ENCODE results near the gene HS1BP3.
A peak's percentile ranks its signal among the peaks of the same experiment; 100 is the strongest.

HS1BP3 gene

DNA sequence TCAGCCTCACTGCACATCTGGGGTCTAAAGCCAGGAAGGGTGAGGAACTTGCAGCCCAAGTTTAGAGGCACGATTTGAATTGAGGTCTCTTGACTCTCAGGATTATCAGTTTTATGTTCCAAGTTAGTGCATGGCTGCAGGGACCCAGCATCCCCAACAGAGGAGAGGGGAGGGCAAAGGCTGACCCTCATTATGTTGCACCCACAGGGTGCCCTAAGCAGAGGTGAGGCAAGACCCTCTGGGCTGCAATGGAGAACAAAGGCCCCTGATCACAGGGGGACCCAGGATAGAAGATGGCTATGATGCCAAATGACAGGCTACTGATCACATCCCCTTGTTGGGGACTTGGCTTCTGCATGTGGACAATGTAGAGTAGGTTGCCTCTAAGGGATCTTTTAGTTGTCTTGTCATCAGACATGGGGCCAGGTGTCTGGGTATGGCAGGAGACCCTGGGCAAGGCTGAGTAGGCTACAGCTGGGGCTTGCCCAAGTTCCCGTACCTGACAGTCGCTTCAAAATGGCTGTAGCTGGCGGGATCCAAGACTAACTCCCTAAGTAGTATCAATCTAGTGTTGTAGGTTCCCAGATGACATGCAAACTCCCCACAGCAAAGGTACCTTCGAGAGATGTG lies 11.5 kb upstream of the HS1BP3 start:
- DNase-seq = no peak

GRCh38 chr2:20661421-20662307 lies 10.8 kb upstream of the HS1BP3 start:
- DNase-seq = peak; percentile 76

DNA sequence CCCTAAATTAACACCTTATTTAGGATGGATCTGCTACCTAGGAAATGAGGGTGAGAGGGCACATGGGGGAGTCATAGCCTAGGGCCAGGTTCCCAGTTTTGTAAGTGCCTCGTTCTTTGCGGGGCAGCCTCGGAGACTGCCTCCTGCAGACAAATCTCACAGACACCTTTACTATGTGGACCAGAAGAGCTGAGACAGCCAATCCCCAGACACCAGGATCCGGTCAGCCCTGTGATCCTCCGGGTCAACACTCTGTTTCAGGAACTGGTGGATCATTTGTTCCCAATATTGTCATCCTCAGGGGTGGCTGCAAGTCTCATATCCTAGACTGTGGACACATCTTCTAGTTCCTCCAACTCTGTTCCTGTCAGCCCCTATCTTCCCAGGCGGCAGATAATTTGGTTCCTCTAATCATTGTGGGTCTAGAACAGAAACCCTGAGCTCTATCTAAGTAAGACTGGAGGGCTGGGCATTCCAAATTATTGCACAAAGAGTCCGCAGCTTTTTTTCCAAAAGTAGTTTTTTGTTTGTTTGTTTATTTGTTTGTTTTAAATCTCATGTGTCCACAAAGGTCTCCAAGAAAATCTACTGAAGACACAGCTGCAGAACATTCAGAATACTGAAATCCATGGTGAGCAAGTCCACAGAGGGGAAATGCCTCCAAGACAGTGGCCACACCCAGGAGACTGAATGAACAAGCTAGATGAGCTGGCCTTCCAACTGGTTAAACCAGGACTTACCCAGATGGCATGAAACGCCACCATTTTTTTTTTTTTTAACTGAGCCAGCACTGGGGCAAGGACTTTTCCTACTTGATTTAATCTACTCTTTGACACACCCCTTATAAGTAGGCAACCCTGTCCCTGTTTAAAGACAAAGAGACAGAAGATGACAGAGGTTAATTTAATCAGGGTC lies 9.9 kb upstream of the HS1BP3 start:
- peak; percentile 41 for DNase-seq

DNA sequence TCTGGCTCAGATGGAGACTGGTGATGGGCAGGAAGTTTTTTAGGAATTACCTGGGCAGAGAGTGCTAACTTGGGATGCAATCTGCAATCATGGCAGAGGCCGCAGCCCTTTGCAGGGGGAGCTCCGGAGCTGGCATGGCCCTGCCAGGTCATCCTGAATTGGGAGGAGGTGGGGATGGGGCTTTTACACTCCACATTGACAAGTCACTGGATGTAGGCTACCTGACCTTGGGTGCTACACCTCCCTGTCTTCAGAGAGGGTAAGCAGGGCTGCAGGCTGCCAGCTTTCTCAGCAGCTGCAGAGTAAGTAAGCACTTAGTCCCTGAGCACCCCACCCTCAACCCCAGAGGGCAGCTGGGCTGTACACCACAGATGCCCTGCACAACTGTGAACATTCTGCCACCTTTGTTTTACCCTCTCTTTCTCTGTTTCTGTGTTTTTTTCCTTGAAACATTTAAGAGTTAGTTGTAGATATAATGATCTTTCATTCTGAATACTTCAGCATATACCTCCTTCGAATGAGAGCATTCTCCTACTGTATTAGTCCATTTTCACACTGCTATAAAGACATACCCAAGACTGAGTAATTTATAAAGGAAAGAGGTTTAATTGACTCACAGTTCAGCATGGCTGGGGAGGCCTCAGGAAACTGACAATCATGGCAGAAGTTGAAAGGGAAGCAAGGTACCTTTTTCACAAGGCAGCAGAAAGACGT lies 6.8 kb upstream of the HS1BP3 start:
- DNase-seq = no peak

- no peak for DNase-seq
These were observed 5.7 kb upstream of the HS1BP3 start for GRCh38 chr2:20656561-20656960.

GRCh38 chr2:20654535-20654813 lies 3.6 kb upstream of the HS1BP3 start:
- DNase-seq = no peak

GRCh38 chr2:20653695-20654534 lies 3.0 kb upstream of the HS1BP3 start:
- no peak for DNase-seq

- DNase-seq = no peak
These were observed 2.0 kb upstream of the HS1BP3 start for GRCh38 chr2:20652673-20653575.

DNA sequence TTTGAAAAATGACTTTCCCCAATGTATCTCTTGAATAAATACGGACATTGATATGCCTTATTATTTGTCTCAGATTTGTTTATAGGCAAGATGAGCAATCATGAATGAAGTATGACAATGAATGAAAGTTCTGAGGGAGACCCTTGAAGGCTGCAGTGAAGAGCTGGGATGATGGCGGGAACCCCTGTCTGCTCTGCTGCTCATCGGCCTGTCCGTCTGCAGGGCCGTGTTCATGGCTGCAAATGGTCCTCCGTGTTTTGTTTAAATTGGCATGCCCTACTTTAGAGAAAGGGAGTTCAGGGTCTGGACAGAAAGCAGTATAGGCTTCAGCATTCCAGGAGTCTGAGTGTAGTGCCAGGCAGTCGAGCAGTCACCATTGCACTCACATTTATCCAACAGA lies 1.2 kb upstream of the HS1BP3 start:
- no peak for DNase-seq

- DNase-seq = no peak
These were observed 817 bp upstream of the HS1BP3 start for GRCh38 chr2:20651731-20652099.

- peak; percentile 60 for DNase-seq
These were observed 463 bp downstream of the HS1BP3 start for GRCh38 chr2:20650393-20650876.

GRCh38 chr2:20649976-20650375 lies 922 bp downstream of the HS1BP3 start:
- DNase-seq = no peak

- DNase-seq = no peak
These were observed 1.3 kb downstream of the HS1BP3 start for GRCh38 chr2:20649576-20649975.

- DNase-seq = no peak
These were observed 2.1 kb downstream of the HS1BP3 start for GRCh38 chr2:20648831-20649230.

- DNase-seq = no peak
These were observed 2.7 kb downstream of the HS1BP3 start for GRCh38 chr2:20648206-20648605.

DNA sequence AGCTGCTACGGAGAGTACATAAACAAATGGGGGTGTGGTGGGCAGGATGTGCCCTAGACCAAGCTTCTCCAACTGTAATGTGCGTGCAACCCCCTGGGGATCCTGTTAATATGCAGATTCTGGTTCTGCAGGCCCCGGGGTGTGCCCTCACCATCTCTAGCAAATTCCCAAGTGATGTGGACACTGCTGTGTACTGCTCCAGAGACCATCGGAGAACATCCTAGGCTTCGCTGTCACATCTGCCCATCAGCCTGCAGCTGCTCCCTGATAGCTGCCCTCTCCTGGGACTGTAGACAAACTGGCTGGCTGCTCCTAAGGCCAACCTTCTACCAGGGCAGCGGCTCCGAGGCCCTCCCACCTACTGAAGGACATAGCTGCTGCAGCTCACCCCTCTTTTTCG lies 3.2 kb downstream of the HS1BP3 start:
- no peak for DNase-seq

GRCh38 chr2:20647211-20647610 lies 3.7 kb downstream of the HS1BP3 start:
- no peak for DNase-seq

GRCh38 chr2:20646446-20646845 lies 4.5 kb downstream of the HS1BP3 start:
- DNase-seq = no peak

- no peak for DNase-seq
These were observed 5.1 kb downstream of the HS1BP3 start for GRCh38 chr2:20645761-20646160.

DNA sequence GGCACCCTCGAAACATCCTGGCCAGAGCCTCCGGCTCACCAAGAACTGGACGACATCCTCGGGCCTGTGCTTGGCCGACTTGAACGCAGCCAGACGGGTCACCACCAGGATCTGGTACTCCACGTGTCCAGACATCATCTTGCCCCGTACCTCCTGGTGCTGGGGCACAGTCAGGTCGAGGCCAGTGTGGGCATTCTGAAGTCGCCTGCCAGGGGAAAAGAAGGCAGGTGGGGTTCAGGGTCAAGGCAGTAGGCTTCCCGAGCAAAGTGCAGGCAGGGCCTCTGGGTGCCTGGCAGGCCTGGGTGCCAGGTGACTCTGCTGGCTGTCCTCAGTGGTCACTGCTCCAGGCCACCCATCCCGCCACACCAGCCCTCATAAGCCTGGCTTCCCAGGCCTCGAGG lies 5.6 kb downstream of the HS1BP3 start:
- no peak for DNase-seq

DNA sequence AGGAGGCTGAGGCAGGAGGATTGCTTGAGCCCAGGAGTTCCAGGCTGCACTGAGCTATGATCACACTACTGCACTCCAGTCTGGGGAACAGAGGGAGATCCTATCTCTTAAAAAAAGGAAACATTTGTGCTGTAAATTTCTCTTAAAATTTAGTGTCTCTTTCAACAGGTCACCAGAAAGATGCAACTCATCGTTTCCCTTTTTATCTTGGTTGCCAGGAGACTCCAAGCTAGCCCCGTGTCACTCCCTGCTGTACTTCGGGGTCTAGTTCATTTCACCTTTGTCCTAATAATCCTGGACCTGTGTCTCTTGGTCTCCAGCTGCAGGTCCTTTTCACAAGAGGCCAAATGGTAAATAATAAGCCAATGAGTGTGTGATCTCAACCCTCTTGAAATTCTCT lies 7.1 kb downstream of the HS1BP3 start:
- DNase-seq = no peak

All from NCI-H2171 treated with DMSO at 0.1 percent for 48 hours (cell line).